ENCODE measurements around the gene FBXO45.
"Not testable (repeated sequence)": the region's sequence is repeated elsewhere in the genome, so short reads cannot be mapped to it uniquely, and the experiment has no call there.

Gene FBXO45

GRCh38 chr3:196558476-196558875 is 10.0 kb upstream of the FBXO45 start:
- FAIRE-seq = no peak

GRCh38 chr3:196559826-196560225 is 8.6 kb upstream of the FBXO45 start:
- no peak for FAIRE-seq

- no peak for FAIRE-seq
Measured at GRCh38 chr3:196563721-196564225, 4.7 kb upstream of the FBXO45 start.

GRCh38 chr3:196569003-196569516 is 600 bp downstream of the FBXO45 start:
- no peak for FAIRE-seq

DNA sequence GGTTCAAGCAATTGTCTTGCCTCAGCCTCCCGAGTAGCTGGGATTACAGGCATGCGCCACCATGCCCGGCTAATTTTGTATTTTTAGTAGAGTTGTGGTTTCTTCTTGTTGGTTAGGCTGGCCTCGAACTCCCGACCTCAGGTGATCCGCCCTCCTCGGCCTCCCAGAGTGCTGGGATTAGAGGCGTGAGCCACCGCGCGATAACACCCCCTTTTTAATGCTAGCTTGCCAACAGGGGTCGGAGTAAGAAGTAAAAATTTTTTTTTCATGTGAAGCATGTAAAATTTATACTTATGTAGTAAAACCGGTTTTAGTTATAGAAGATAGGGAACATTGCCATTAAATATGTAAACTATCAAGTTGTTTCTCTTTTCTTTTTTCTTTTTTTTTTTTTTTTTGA is 1.9 kb downstream of the FBXO45 start:
- FAIRE-seq = not testable (repeated sequence)

DNA sequence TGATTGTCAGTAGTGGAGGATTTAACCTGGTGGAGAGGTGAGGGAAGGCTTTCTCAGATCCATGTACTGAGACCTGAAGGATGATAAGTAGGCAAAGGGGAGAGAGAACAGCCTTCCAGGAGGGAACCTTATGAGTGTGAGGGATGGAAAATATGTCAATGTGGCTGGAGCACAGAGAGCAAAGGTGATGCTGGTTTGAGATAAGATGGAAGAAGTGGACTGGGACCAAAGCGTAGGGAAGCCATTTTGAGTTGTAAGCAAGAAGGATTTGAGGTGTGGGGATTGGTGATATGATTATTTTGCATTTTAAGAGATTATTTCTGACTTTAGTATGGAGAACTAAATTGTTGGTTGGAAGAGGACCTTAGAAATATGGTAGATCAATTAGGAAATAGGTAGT is 3.9 kb downstream of the FBXO45 start:
- no peak for FAIRE-seq

DNA sequence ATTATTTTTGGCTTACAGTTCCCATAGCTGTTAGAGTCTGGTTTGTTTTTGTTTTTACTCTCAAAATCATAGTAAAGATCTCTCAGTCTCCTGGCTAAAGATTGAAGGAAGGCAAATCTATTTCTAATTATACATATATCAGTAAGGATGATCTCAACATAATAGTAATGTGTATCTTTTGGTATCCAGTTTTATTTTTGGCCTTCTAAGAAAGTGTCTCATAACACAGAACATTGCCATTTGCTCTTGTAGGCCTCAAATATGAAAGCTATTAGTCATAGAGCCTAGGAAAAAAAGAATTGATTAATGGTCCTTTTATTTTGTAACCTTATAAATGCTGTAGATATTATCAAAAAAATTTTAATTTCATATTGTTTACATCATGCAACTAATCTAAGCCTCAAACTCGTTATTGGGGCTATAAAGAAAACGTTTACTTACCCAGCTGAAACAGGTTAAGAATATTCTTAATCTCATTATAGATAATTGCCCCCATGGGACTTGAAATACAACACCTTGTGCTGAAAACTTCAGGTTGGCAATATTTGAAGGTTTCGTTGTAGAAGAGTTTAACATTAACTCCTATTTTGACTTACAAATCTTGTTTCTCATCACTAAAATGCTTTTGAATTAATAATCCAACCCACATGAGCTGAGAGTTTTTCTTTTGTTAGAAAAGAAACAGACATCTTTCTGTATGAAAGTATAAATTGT is 16.7 kb downstream of the FBXO45 start:
- no peak for FAIRE-seq

- no peak for FAIRE-seq
Measured at GRCh38 chr3:196590279-196590678, 21.8 kb downstream of the FBXO45 start.

DNA sequence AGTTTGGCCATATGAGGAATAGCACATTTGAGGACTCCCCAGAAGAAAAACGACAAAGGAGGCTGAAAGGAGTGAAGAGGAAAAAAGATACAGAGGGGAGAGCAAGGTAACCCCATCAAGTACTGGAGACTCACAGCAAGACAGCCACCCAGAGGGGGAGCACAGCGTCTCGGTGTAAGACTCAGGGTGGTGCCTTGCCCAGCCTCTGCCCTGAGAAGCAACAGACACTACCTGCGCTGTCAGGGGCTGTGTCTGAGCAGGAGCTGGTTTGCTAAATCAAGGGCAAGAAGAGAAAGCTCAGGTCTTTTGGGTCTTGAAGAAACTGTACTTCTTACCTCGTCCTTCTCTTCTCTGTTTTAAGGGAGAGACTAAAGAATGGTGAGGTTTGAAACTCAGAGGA is 27.9 kb downstream of the FBXO45 start:
- no peak for FAIRE-seq

- FAIRE-seq = not testable (repeated sequence)
Measured at GRCh38 chr3:196597971-196598733, 29.7 kb downstream of the FBXO45 start.

DNA sequence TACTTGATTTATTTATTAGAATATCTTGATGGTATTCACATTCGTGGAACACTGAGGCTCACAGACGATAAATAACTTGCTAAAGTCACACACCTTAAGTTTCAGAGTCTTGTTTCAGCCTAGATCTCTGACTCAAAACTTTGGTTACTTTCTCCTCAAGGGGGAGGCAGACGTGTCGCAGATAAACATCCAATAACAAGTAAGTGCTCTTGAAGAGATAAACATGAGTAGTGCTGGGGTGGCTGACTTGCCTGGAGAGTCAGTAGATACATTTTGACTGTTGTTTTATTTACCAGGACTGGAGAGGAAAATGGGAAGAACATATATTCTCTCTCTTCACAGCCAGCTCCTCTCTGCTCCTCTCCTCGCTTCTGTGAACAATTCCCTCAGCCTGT is 31.3 kb downstream of the FBXO45 start:
- no peak for FAIRE-seq

DNA sequence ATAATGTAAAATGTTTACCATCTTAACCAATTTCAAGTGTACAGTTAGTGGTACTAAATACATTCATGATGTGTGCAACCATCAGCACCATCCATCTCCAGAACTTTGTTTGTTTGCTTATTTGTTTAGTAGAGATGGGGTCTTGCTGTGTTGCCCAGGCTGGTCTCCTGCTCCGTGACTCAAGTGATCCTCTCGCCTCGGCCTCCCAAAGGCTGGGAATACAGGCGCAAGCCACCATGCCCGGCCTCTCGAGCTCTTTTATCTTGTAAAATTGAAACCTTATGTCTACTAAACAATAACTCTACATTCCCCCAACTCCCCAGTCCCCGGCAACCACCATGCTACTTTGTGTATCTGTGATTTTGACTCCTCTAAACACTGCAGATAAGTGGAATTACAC is 31.9 kb downstream of the FBXO45 start:
- no peak for FAIRE-seq

DNA sequence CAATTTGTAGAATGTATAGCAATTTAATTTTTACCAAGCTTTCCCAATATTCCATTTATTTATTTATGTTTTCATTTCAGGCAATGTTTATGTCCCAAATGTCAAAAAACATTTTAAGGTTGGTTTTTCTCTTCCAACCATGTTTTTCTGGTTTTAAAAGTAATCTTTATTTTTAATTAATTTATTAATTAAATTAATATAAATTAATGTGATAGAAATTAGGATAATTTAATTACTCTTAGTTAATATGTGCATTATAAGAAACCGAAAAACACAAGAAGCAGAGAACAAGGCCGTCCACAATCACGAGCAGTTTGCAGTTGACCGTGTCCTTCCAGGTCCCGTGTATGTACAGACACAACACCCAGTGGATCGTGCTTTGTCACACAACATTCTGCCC is 34.2 kb downstream of the FBXO45 start:
- no peak for FAIRE-seq

GRCh38 chr3:196603683-196604082 is 35.2 kb downstream of the FBXO45 start:
- no peak for FAIRE-seq

- FAIRE-seq = no peak
Measured at GRCh38 chr3:196604548-196604947, 36.1 kb downstream of the FBXO45 start.

DNA sequence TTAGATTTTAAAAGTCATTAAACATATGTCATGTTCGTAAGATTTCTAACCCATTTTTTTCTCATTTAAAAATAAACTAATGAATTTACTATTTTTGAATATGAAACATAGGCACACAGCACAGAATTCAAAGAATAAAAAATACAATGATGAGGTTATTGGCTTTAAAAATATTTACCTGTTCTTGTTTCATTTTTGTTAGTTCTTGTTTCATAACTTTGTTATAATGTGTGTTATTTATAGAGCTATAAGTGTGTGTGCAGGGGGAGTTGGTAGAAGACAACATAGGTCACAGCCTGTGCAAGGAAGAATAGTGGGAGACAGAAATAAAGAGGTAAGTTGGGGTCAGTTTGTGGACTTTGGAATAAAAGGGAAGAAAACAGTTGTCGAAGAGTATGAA is 40.2 kb downstream of the FBXO45 start:
- FAIRE-seq = peak; percentile 12

DNA sequence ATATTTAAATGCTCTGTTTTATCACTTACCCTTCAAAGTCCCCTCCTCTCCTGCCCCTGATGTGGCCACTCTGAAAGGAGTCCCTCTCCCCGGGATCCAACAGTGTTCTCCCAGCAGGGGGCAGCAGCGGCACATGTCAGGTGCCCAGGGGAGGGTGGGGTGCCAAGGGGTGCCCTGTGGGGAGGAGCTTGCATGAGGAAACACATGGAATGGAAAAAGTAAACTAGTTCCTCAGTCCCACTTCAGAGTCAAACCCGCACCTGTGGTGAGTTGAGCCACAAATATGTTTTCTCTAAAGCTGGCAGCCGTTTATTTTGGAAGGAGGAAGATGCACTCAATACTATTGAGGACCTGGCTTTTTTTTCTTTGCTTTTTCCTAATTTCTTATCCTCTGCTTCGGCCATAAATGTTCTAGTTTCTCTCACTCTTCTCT is 40.9 kb downstream of the FBXO45 start:
- FAIRE-seq = no peak

DNA sequence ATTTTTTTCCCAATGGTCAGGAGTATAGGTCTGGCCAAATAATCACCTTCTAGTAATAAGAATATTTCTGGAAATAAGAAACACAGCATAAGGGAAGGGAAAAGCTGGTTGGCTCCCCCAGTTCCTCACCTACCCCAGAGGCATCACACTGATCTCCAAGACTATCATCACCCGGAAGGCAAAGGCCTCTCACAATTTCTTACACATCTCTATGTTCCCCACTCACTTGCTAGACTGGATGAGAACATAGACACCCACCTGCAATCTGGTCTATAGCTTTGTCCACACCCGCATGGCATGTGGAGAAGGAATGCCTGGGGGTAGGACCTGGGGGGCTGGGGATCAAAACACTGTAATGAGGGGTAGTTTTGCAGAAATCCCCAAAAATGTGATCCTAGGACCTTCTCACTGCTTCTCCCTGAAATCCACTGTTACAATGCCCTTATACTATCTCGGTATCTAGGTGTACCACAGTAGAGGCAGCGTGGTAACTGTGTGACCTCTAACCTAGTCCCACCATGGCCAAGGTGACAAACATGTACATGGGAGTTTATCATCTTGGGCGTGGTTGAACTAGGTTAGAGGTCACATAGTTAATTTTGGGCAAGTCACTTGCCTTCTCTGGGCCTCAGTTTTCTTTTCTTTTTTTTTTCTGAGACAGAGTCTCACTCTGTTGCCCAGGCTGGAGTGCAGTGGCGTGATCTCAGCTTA is 41.5 kb downstream of the FBXO45 start:
- no peak for FAIRE-seq

DNA sequence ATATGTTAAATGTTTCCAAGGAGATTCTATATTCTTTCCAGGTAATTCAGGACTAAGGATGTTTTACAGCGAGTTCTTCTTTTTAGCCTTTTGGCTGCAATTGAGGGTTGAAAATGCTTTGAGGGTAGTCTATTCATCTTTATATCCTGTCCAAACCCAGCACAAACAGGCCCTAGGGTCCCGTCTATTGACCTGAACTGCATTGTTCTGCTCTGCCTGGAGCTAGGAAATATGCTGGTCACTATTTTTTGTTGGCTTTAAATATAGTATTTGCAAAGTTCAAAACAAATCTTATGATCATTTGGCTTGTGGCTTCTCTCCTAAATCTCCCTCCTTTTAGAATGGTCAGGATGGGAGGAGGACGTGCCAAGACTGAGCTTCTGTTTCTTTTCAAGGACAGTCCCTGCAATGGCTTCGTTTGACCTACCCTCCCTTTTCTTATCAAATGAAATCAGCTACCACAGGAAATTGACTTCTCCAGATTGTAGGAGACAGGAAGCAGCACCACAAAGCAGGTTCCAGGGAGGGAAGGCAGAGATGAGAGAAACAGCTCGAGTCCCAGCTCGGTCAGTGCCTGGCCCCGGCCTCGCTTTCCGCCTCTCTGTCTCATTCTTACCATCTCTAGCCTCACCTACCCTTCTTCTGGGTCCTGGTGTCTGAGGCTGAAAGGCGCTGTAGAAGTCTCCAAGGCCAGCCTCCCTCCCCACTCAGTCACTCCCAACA is 43.5 kb downstream of the FBXO45 start:
- FAIRE-seq = no peak

GRCh38 chr3:196615234-196615633 is 46.8 kb downstream of the FBXO45 start:
- FAIRE-seq = not testable (repeated sequence)

GRCh38 chr3:196617256-196617655 is 48.8 kb downstream of the FBXO45 start:
- FAIRE-seq = no peak

DNA sequence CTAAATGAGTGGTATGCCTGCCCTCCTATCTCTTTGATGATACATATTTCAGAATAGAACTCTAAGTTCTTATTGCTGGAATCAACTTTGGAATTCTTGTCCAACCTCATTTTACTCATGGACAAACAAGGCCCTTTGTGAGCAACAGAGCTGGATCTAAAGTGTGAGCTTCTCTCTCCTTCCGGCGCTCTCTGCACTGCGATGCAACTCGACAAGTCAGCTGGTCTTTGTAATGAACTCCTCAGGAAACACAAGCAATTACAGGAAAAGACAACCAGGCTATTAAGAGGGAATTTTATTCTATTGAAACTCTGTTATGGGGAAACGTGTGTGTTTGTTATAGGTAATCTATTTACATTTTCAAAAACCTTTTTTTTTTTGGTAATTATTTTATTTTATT is 50.8 kb downstream of the FBXO45 start:
- FAIRE-seq = no peak

GRCh38 chr3:196619627-196620026 is 51.2 kb downstream of the FBXO45 start:
- not testable (repeated sequence) for FAIRE-seq
